HCT116 (cell line): Measurements from ENCODE around the gene EIF4E3. TPM values are rescaled to one million over a fixed set of nuclear protein-coding genes. Genes with fewer than 3 reads are reported as not detected.

ENCODE experiments used
- ATAC-seq: fragments of 200-7000 bp; cut with Tn5 transposase; 2 replicates; pipeline ENCODE4 v1.9.1; 2020; ENCODE audit warnings: mild to moderate bottlenecking, moderate library complexity
- BruUV-seq: library from RNA; stranded (reverse); fragments of 400-500 nt; replicated peaks from 2 replicates; lab custom pipeline; 2021; lab: Mats Ljungman, UMichigan
- CTCF ChIA-PET: fragments of 300-600 bp; sonication (Branson Sonifier 250); formaldehyde crosslinking; loops from one replicate; lab custom pipeline; 2021; ENCODE audit warnings: antibody characterized with exemption; lab: Charles Lee
- POLR2A ChIA-PET: fragments of 300-600, 350-600 bp; sonication (Branson Sonifier 250); formaldehyde crosslinking; loops from one replicate; lab custom pipeline; 2021; ENCODE audit warnings: antibody characterized with exemption; lab: Charles Lee
- RAD21 ChIA-PET, 2 experiments: fragments of 300-600 bp; sonication (Branson Sonifier 250); formaldehyde crosslinking; loops; one replicate each; lab custom pipeline; 2023; ENCODE audit warnings: low total read pairs in 2 of 2; ENCODE audit not compliant: uncharacterized antibody in 2 of 2, unreplicated experiment in 2 of 2, low non-redundant PET in 1 of 2; lab: Charles Lee
- DNase-seq: peaks from one replicate; pipeline ENCODE4 v3.0.0-alpha.2; 2010; ENCODE audit warnings: low read depth, low spot score
- H2AFZ ChIP-seq: fragments of 200-600 bp; shearing (Covaris generic), sonication (generic); 2 replicates; pipeline ENCODE4 v1.6.1; 2017; ENCODE audit warnings: low read depth, mixed run types, mixed read lengths, antibody characterized with exemption, low read length; ENCODE audit not compliant: poor library complexity, severe bottlenecking
- H3K27ac ChIP-seq: 2 replicates; pipeline ENCODE4 v1.5.1; 2012; ENCODE audit warnings: low read depth, low read length
- H3K27me3 ChIP-seq: fragments of 200-600 bp; sonication (generic); 2 replicates; pipeline ENCODE4 v1.6.1; 2016; ENCODE audit warnings: mixed run types, low read length, mixed read lengths; ENCODE audit not compliant: insufficient read depth
- H3K36me3 ChIP-seq, 2 experiments: fragments of 200-500 bp in 1 of 2; fragments of 200-600 bp in 1 of 2; sonication (Bioruptor generic) in 1 of 2; sonication (generic) in 1 of 2; 2 replicates each; pipeline versions ENCODE4 v1.5.1 to v1.6.1; 2014 to 2016; ENCODE audit warnings: low read length in 2 of 2, inconsistent platforms in 1 of 2, mixed read lengths in 1 of 2, mixed run types in 1 of 2; ENCODE audit not compliant: insufficient read depth in 2 of 2, control insufficient read depth in 1 of 2
- H3K4me1 ChIP-seq, 2 experiments: fragments of 200-600 bp in 1 of 2; sonication (generic) in 1 of 2; 2 replicates each; pipeline versions ENCODE4 v1.5.1 to v1.6.1; 2012 to 2017; ENCODE audit warnings: low read length in 2 of 2, inconsistent platforms in 1 of 2, mild to moderate bottlenecking in 1 of 2, mixed read lengths in 1 of 2, mixed run types in 1 of 2, moderate library complexity in 1 of 2; ENCODE audit not compliant: insufficient read depth in 2 of 2, control insufficient read depth in 1 of 2
- H3K4me2 ChIP-seq: fragments of 200-600 bp; sonication (generic); 2 replicates; pipeline ENCODE4 v1.6.1; 2017; ENCODE audit warnings: mixed run types, low read length, mixed read lengths
- H3K4me3 ChIP-seq, 2 experiments: fragments of 200-600 bp in 1 of 2; sonication (generic) in 1 of 2; replicated peaks in 1 of 2; 2 replicates each; pipeline ENCODE4 v1.5.1; 2011 to 2016; ENCODE audit warnings: low read length in 2 of 2, control low read depth in 1 of 2, low read depth in 1 of 2, mild to moderate bottlenecking in 1 of 2, mixed read lengths in 1 of 2, mixed run types in 1 of 2
- H3K79me2 ChIP-seq: fragments of 200-600 bp; sonication (generic); 2 replicates; pipeline ENCODE4 v1.6.1; 2017; ENCODE audit warnings: mild to moderate bottlenecking, mixed run types, low read length, moderate library complexity, mixed read lengths; ENCODE audit not compliant: insufficient read depth
- H3K9ac ChIP-seq: fragments of 200-600 bp; sonication (generic); 2 replicates; pipeline ENCODE4 v1.6.1; 2016; ENCODE audit warnings: low read length, mixed read lengths
- H3K9me2 ChIP-seq: fragments of 200-600 bp; sonication (generic), shearing (Covaris generic); 2 replicates; pipeline ENCODE4 v1.6.1; 2017; ENCODE audit warnings: mixed run types, mild to moderate bottlenecking, moderate library complexity; ENCODE audit not compliant: insufficient read depth
- H3K9me3 ChIP-seq, 2 experiments: fragments of 200-500 bp in 1 of 2; fragments of 200-600 bp in 1 of 2; sonication (Bioruptor generic) in 1 of 2; sonication (generic) in 1 of 2; 2 replicates each; pipeline ENCODE4 v1.6.1; 2014 to 2017; ENCODE audit warnings: low read length in 2 of 2, mixed read lengths in 2 of 2, inconsistent platforms in 1 of 2, low read depth in 1 of 2, mild to moderate bottlenecking in 1 of 2, mixed run types in 1 of 2, moderate library complexity in 1 of 2; ENCODE audit not compliant: control insufficient read depth in 1 of 2, insufficient read depth in 1 of 2
- H4K20me1 ChIP-seq: fragments of 200-600 bp; sonication (generic), shearing (Covaris generic); 2 replicates; pipeline ENCODE4 v1.6.1; 2017; ENCODE audit warnings: mixed run types, mild to moderate bottlenecking, moderate library complexity; ENCODE audit not compliant: insufficient read depth
- ATF3 ChIP-seq: IDR thresholded peaks from 2 replicates; pipeline ENCODE4 v1.6.1; 2012
- CEBPB ChIP-seq: IDR thresholded peaks from 2 replicates; pipeline ENCODE4 v1.6.1; 2012; ENCODE audit warnings: low read depth
- CTCF ChIP-seq, 3 experiments: fragments of 200-600 bp in 1 of 3; sonication (generic) in 1 of 3; IDR thresholded peaks in 2 of 3; conservative IDR thresholded peaks in 1 of 3; 2 replicates each; pipeline ENCODE4 v1.5.1; 2012 to 2017; ENCODE audit warnings: low read depth in 2 of 3, low read length in 2 of 3, antibody characterized with exemption in 1 of 3, borderline replicate concordance in 1 of 3, control low read depth in 1 of 3, mild to moderate bottlenecking in 1 of 3, mixed read lengths in 1 of 3, mixed run types in 1 of 3, moderate library complexity in 1 of 3; ENCODE audit not compliant: insufficient read depth in 1 of 3
- ELF1 ChIP-seq: IDR thresholded peaks from 2 replicates; pipeline ENCODE4 v1.6.1; 2012; ENCODE audit warnings: low read depth, borderline replicate concordance
- EZH2 ChIP-seq: fragments of 200-600 bp; sonication (generic); IDR thresholded peaks from 2 replicates; pipeline ENCODE4 v1.6.1; 2017; ENCODE audit warnings: antibody characterized with exemption, mixed run types
- EZH2phosphoT487 ChIP-seq: fragments of 200-600 bp; IDR thresholded peaks from 2 replicates; pipeline ENCODE4 v1.6.1; 2018; ENCODE audit warnings: antibody characterized with exemption, borderline replicate concordance
- FOSL1 ChIP-seq: IDR thresholded peaks from 2 replicates; pipeline ENCODE4 v1.6.1; 2012; ENCODE audit warnings: low read depth
- JUND ChIP-seq: IDR thresholded peaks from 2 replicates; pipeline ENCODE4 v1.6.1; 2012
- MAX ChIP-seq: IDR thresholded peaks from 2 replicates; pipeline ENCODE4 v1.6.1; 2012
- POLR2A ChIP-seq: IDR thresholded peaks from 2 replicates; pipeline ENCODE4 v1.7.0; 2011; ENCODE audit warnings: borderline replicate concordance; ENCODE audit not compliant: insufficient read depth, insufficient read length; ENCODE audit errors: extremely low read depth
- POLR2AphosphoS5 ChIP-seq: IDR thresholded peaks from 2 replicates; pipeline ENCODE4 v1.6.1; 2011; ENCODE audit warnings: mild to moderate bottlenecking, low read depth, low read length, moderate library complexity
- RAD21 ChIP-seq: IDR thresholded peaks from 2 replicates; pipeline ENCODE4 v1.6.1; 2012; ENCODE audit warnings: low read depth, mild to moderate bottlenecking
- SIN3A ChIP-seq: IDR thresholded peaks from 2 replicates; pipeline ENCODE4 v1.6.1; 2012; ENCODE audit warnings: low read depth
- SRF ChIP-seq: IDR thresholded peaks from 2 replicates; pipeline ENCODE4 v1.6.1; 2012; ENCODE audit warnings: low read depth
- TCF7L2 ChIP-seq: IDR thresholded peaks from 2 replicates; pipeline ENCODE4 v1.7.0; 2011; ENCODE audit warnings: borderline replicate concordance, inconsistent platforms; ENCODE audit not compliant: insufficient read depth, insufficient read length; ENCODE audit errors: extremely low read depth
- YY1 ChIP-seq: IDR thresholded peaks from 2 replicates; pipeline ENCODE4 v1.6.1; 2011; ENCODE audit warnings: low read length, low read depth, moderate library complexity, mild to moderate bottlenecking; ENCODE audit not compliant: insufficient replicate concordance; ENCODE audit errors: extremely low read depth
- ZFX ChIP-seq: fragments of 450-650 bp; IDR thresholded peaks from 2 replicates; pipeline ENCODE4 v1.6.1; 2017
- ZNF274 ChIP-seq: fragments of 200-500 bp; sonication (Bioruptor generic); IDR thresholded peaks from 2 replicates; pipeline ENCODE4 v1.6.1; 2014; ENCODE audit warnings: mild to moderate bottlenecking, low read depth, low read length, inconsistent platforms
- intact Hi-C: fragments of 100-400 bp; cut with micrococcal nuclease; formaldehyde crosslinking; loops from 2 replicates; pipeline ENCODE4 v1.10.0; 2022
- total RNA-seq: library from RNA; stranded (reverse); gene quantifications from one replicate; pipeline ENCODE4 v1.2.1, GENCODE V29; 2021; ENCODE audit not compliant: unreplicated experiment

The EIF4E3 gene
- total RNA-seq, 1 experiment from 2014 or later, result 6.0 TPM

GRCh38 chr3:71742621-71743020 is 17.4 kb upstream of the EIF4E3 start:
- no peaks in the 10 kb centered on the region for H3K79me2 ChIP-seq
- no peak for DNase-seq
- ChIA-PET RAD21 (no interaction called here), POLR2A (no interaction called here), CTCF (interaction anchor here (1.3 kb wide), 1 partner anchor 12 kb away, joined by 3 read pairs; no protein-coding TSS in a partner anchor)
- H3K9me2 ChIP-seq, result no peaks in the 10 kb centered on the region
- peaks cover 6 to 8% of the 10 kb centered on the region in 2 experiments; a peak in 2 of 4 replicates for H3K9me3 ChIP-seq
- H3K4me1 ChIP-seq, result no peaks in the 10 kb centered on the region
- ATAC-seq, result no peak
- no peak overlapping the region for H3K9ac ChIP-seq
- no TSS peak for BruUV-seq
- no peak overlapping the region for H3K4me2 ChIP-seq
- no peaks in the 10 kb centered on the region for H4K20me1 ChIP-seq
- no peak overlapping the region for H3K4me3 ChIP-seq
- no peaks in the 10 kb centered on the region; the same call in 1 of the 2 replicates for H3K27me3 ChIP-seq
- H3K36me3 ChIP-seq, result no peaks in the 10 kb centered on the region
- intact Hi-C loops, result no loop called here
- H3K27ac ChIP-seq, result no peak overlapping the region
- no peak overlapping the region for H2AFZ ChIP-seq
- TF ChIP-seq TCF7L2 (no peak), SRF (no peak), MAX (no peak), POLR2A (no peak), RAD21 (no peak), ATF3 (no peak), ZNF274 (no peak), ZFX (no peak), SIN3A (no peak), ELF1 (no peak), CEBPB (no peak), YY1 (no peak), CTCF (IDR thresholded peaks at IDR 0.05 in 2 of 3, conservative IDR thresholded peaks at IDR 0.05 in 1 of 3; ENCODE audit: borderline replicate concordance in 1 of 3, insufficient read depth in 1 of 3, low read depth in 2 of 3, low read length in 2 of 3) (no peak), POLR2AphosphoS5 (no peak), FOSL1 (no peak), JUND (no peak), EZH2phosphoT487 (no peak), EZH2 (no peak)
